Osteoblast (primary cell): Measurements from ENCODE around the gene IMPA2. TPM values are rescaled to one million over a fixed set of nuclear protein-coding genes. Genes with fewer than 3 reads are reported as not detected.

Source experiments
- DNase-seq: peaks from one replicate; pipeline ENCODE4 v3.0.0; 2011; ENCODE audit warnings: low spot score, mixed read lengths; ENCODE audit not compliant: insufficient read length; ENCODE audit errors: missing footprints
- H2AFZ ChIP-seq: 2 replicates; pipeline ENCODE4 v1.6.0; 2011; ENCODE audit warnings: mild to moderate bottlenecking, low read length
- H3K27ac ChIP-seq: 2 replicates; pipeline ENCODE4 v1.5.1; 2011; ENCODE audit warnings: mild to moderate bottlenecking, low read depth, low read length, moderate library complexity
- H3K27me3 ChIP-seq: 2 replicates; pipeline ENCODE4 v1.6.0; 2012; ENCODE audit warnings: mild to moderate bottlenecking, control low read depth, inconsistent platforms, low read length, moderate library complexity; ENCODE audit not compliant: insufficient read depth
- H3K36me3 ChIP-seq: 2 replicates; pipeline ENCODE4 v1.5.1; 2011; ENCODE audit warnings: mild to moderate bottlenecking, low read length, control low read depth, moderate library complexity; ENCODE audit not compliant: insufficient read depth
- H3K4me1 ChIP-seq: 2 replicates; pipeline ENCODE4 v1.5.1; 2011; ENCODE audit warnings: mild to moderate bottlenecking, low read length, control low read depth, moderate library complexity; ENCODE audit not compliant: insufficient read depth
- H3K4me2 ChIP-seq: 2 replicates; pipeline ENCODE4 v1.6.0; 2011; ENCODE audit warnings: mild to moderate bottlenecking, low read length; ENCODE audit not compliant: insufficient read depth
- H3K4me3 ChIP-seq: fragments of 200-600 bp; sonication (generic); 3 replicates; pipeline ENCODE4 v1.5.1; 2012; ENCODE audit warnings: mild to moderate bottlenecking, low read length, inconsistent platforms; ENCODE audit not compliant: insufficient read depth
- H3K79me2 ChIP-seq: 2 replicates; pipeline ENCODE4 v1.6.0; 2012; ENCODE audit warnings: mild to moderate bottlenecking, low read length, control low read depth, inconsistent platforms; ENCODE audit not compliant: insufficient read depth
- H3K9me3 ChIP-seq: 2 replicates; pipeline ENCODE4 v1.5.1; 2011; ENCODE audit warnings: low read depth, low read length, control low read depth
- H4K20me1 ChIP-seq: 2 replicates; pipeline ENCODE4 v1.6.0; 2012; ENCODE audit warnings: mild to moderate bottlenecking, low read length, control low read depth; ENCODE audit not compliant: insufficient read depth
- total RNA-seq: library from RNA; depleted of rRNA; stranded (reverse); fragments of >200 nt; gene quantifications from 2 replicates; pipeline ENCODE4 v1.2.3, GENCODE V29; 2012
- TF ChIP-seq, protein P1 (sequence below): IDR thresholded peaks from 2 replicates; pipeline ENCODE4 v1.5.1; 2011; ENCODE audit warnings: mild to moderate bottlenecking, low read depth, low read length, moderate library complexity; ENCODE audit errors: extremely low read depth

IMPA2 gene
- total RNA-seq, 1 donor: 11.2 TPM

DNA sequence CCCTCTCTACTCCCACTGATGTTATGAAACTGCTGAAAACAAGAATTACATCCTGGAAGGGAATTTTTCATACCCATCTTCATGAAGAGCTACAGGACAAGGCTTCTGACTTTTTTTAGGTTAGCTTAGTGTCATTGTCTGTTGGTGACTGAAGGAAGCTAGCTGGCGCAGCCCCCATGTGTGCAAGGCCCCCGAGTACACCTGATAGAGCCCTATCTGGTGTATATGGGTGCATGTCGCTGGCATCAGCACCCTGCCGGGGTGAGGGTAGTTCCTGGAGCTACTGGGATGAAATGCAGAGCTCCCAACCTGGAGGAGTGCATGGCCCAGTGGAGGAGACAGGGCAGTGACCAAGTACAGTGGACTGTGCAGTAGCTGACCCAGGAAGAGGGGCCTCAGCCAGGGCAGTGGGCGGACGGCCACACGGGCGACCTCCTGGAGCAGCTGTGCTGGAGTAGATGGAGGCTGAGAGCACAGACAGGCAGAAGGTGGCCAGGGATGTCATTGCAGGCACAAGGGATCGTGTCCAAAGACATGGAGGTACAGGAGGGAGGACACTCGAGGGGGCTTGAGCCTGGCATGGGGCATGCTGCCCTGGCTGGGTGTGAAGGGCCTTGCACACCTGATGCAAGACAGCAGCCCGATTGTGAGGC lies 12.1 kb downstream of the IMPA2 start:
- peaks cover 14% of the 10 kb centered on the region for H3K4me1 ChIP-seq
- TF ChIP-seq, protein P1, sequence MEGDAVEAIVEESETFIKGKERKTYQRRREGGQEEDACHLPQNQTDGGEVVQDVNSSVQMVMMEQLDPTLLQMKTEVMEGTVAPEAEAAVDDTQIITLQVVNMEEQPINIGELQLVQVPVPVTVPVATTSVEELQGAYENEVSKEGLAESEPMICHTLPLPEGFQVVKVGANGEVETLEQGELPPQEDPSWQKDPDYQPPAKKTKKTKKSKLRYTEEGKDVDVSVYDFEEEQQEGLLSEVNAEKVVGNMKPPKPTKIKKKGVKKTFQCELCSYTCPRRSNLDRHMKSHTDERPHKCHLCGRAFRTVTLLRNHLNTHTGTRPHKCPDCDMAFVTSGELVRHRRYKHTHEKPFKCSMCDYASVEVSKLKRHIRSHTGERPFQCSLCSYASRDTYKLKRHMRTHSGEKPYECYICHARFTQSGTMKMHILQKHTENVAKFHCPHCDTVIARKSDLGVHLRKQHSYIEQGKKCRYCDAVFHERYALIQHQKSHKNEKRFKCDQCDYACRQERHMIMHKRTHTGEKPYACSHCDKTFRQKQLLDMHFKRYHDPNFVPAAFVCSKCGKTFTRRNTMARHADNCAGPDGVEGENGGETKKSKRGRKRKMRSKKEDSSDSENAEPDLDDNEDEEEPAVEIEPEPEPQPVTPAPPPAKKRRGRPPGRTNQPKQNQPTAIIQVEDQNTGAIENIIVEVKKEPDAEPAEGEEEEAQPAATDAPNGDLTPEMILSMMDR: no peak
- no peaks in the 10 kb centered on the region for H3K27me3 ChIP-seq
- no peak overlapping the region for H3K4me3 ChIP-seq
- no peak overlapping the region for H3K27ac ChIP-seq
- H4K20me1 ChIP-seq: no peaks in the 10 kb centered on the region
- H3K36me3 ChIP-seq: no peaks in the 10 kb centered on the region
- no peak overlapping the region for H2AFZ ChIP-seq
- H3K79me2 ChIP-seq: no peaks in the 10 kb centered on the region
- no peaks in the 10 kb centered on the region for H3K9me3 ChIP-seq
- H3K4me2 ChIP-seq: no peak overlapping the region
- peak; percentile 66 for DNase-seq

DNA sequence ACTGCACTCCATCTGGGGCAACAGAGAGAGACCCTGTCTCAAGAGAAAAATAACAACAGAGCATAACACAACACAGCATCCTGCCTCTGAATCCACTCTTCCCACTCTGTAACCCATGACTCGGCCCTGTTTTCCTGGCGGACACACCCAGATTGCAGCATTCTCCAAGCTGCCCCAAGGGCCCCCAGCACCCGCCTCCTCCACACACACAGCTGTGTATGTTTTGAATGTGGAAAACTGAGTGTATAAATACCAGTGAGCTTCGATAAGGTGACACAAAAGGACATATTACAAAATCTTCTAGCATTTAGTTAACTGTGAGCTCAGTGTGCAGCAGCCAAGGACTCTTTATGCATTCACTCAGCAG lies 13.0 kb downstream of the IMPA2 start:
- TF ChIP-seq, protein P1: no peak
- Histone ChIP-seq H3K27me3 (no peaks in the 10 kb centered on the region), H2AFZ (peak overlapping the region; percentile 42), H3K79me2 (no peaks in the 10 kb centered on the region), H3K9me3 (no peaks in the 10 kb centered on the region), H3K27ac (peak overlapping the region; percentile 9), H3K4me2 (peak overlapping the region; percentile 47), H3K36me3 (no peaks in the 10 kb centered on the region), H4K20me1 (no peaks in the 10 kb centered on the region), H3K4me1 (peaks cover 14% of the 10 kb centered on the region), H3K4me3 (no peak overlapping the region)
- DNase-seq: peak; percentile 93

DNA sequence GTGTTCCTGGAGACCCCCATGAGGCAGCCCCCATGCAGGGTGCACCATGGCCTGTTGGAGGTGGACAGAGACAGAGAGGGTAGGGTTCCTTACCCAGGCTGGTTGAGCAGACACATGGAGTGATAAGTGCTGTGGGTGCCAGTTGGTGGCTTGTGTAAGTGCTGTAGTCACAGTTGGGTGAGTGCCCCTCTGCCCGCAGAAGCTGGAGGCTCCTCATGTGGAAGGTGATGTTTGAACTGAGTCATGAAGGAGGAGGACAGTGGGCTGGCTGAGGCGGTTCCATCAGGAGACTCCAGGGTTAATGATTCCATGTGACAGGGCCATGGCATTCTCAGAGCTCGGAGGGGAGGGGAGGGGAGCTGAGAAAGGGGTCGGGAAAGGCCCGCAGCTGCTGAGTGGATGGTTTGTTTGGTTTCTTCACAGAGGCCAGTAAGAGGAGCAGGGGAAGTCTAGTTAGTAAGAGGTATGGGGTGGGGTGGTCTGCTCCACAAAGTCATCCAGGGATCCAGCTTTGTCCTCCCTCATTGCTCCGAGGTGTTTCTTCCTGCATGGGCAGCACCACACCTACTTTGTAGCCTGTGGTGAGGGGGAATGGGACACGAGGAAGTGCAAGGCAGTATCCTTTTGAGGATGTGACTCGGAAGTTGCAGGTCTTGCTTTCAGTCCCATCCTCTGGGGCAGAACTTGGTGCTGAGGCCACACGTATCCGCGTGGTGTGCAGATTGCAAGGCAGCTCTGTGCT lies 13.6 kb downstream of the IMPA2 start:
- H3K4me1 ChIP-seq: peaks cover 14% of the 10 kb centered on the region
- H2AFZ ChIP-seq: peak overlapping the region; percentile 62
- H3K79me2 ChIP-seq: no peaks in the 10 kb centered on the region
- no peaks in the 10 kb centered on the region for H3K9me3 ChIP-seq
- no peaks in the 10 kb centered on the region for H3K27me3 ChIP-seq
- no peaks in the 10 kb centered on the region for H3K36me3 ChIP-seq
- TF ChIP-seq, protein P1: no peak
- peak; percentile 77 for DNase-seq
- peak overlapping the region; percentile 9 for H3K27ac ChIP-seq
- H3K4me2 ChIP-seq: peak overlapping the region; percentile 47
- H3K4me3 ChIP-seq: no peak overlapping the region
- H4K20me1 ChIP-seq: no peaks in the 10 kb centered on the region

DNA sequence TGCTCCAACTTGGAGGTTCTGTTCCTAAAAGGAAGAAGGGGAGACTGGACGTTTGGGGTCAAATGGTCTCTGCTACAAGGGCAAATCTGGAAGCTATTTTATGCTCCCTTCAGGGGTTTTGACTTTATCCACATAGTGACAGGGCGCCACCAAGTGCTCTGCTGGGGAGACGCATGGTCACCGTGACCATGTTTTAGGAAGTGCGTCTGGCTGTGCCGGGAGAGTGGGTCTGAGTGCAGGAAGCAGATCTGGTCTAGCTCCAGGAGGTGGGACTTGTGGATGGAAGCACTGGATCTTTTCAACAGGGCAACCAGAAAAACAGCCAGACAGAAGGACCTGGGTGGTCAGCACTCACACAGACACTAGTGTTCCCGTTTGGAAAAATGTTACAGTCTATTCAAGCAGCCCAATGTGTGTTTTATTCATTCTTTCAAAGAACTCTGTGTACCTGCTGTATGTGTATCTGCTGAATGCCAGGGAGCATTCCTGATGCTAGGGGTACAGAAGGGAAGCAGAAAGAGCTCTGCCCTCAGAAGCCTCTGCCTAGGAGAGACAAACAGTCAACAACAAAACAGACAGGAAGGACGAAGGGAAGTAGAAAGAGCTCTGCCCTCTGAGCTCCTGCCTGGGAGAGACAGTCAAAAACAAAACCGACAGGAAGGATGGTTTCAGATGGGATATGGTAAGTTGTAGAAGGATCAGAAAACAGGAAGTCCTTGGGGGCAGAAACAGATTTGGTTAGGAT lies 14.3 kb downstream of the IMPA2 start:
- no peaks in the 10 kb centered on the region for H3K27me3 ChIP-seq
- H3K4me3 ChIP-seq: no peak overlapping the region
- H3K4me1 ChIP-seq: peaks cover 14% of the 10 kb centered on the region
- peak overlapping the region; percentile 62 for H2AFZ ChIP-seq
- no peaks in the 10 kb centered on the region for H3K79me2 ChIP-seq
- TF ChIP-seq, protein P1: peak; percentile 85
- H3K36me3 ChIP-seq: no peaks in the 10 kb centered on the region
- no peaks in the 10 kb centered on the region for H4K20me1 ChIP-seq
- no peak overlapping the region for H3K27ac ChIP-seq
- peak overlapping the region; percentile 47 for H3K4me2 ChIP-seq
- peak; percentile 93 for DNase-seq
- no peaks in the 10 kb centered on the region for H3K9me3 ChIP-seq
